ENCODE data around the gene KLF11. TPM values are rescaled to one million over a fixed set of nuclear protein-coding genes. Genes with fewer than 3 reads are reported as not detected.

The KLF11 gene
- polyA plus RNA-seq, 3 donors, result 21.0 to 69.8 (median 25.3) TPM

DNA sequence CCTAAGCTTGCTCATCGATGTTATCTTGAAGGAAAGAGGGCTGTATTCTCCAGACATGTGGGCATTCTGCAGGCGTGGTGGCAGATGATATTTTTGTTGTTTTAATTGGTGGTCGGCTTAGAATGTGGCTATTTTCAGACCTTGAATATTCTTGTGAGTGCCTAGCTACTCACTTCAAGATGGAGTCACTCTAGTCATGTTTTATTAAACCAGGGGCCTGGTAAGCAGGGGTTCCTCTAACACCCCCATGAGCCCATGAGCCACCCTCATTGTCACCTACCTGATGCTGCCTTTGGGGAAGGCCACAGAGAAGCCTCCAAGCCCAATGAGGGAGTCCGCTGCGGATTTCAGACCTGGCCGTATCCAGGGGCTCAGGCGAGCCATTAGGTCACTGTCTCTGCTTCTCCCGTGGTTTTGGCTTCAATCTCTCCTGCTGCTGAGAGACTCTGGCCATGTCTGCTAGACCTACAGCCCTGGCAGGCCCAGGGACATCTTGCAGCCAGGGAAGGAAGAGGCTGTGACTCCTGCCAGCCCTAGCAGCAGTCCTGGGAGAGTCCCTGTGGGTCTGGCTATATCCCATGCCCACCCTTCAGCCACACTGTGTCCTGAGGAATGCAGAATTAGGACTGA, 16.3 kb upstream of the KLF11 start:
- peaks cover 0 to 7% (median 2%) of the 10 kb centered on the region in 7 donors for H3K9me3 Mint-ChIP-seq
- no peaks in the 10 kb centered on the region for H3K36me3 Mint-ChIP-seq
- H3K4me1 Mint-ChIP-seq, result peaks cover 40% of the 10 kb centered on the region
- Histone ChIP-seq H3K27me3 (ENCODE audit: control insufficient read depth in 2 of 2, insufficient read depth in 2 of 2, low read length in 2 of 2) (no peaks in the 10 kb centered on the region), H3K79me2 (ENCODE audit: insufficient read depth, low read length) (peaks cover 15% of the 10 kb centered on the region), H3K9ac (ENCODE audit: insufficient read depth, low read length, poor library complexity, severe bottlenecking) (no peak overlapping the region), H3K4me1 (ENCODE audit: control insufficient read depth in 1 of 2, insufficient read depth in 2 of 2, low read length in 2 of 2) (peaks cover 43 to 49% of the 10 kb centered on the region in 2 donors), H3K4me3 (replicated peaks in 1 of 3; ENCODE audit: low read depth in 2 of 3, low read length in 3 of 3) (no peak overlapping the region), H3K9me3 (replicated peaks in 1 of 2; ENCODE audit: control insufficient read depth in 1 of 2, insufficient read depth in 1 of 2, low read length in 2 of 2) (no peaks in the 10 kb centered on the region), H4K20me1 (ENCODE audit: insufficient read depth, low read length) (no peaks in the 10 kb centered on the region), H2AFZ (ENCODE audit: insufficient read depth, low read depth, low read length, poor library complexity, severe bottlenecking) (no peak overlapping the region), H3K27ac (ENCODE audit: low read depth in 1 of 2, low read length in 2 of 2) (no peak overlapping the region), H3K36me3 (replicated peaks in 1 of 2; ENCODE audit: control insufficient read depth in 1 of 2, insufficient read depth in 2 of 2, low read length in 2 of 2) (no peaks in the 10 kb centered on the region), H3K4me2 (replicated peaks; ENCODE audit: extremely low read depth, low read length, poor library complexity, severe bottlenecking) (no peak overlapping the region)
- intact Hi-C loops (cut with micrococcal nuclease), result no loop called here
- H3K4me3 Mint-ChIP-seq, result no peak overlapping the region
- TF ChIP-seq, protein P1, sequence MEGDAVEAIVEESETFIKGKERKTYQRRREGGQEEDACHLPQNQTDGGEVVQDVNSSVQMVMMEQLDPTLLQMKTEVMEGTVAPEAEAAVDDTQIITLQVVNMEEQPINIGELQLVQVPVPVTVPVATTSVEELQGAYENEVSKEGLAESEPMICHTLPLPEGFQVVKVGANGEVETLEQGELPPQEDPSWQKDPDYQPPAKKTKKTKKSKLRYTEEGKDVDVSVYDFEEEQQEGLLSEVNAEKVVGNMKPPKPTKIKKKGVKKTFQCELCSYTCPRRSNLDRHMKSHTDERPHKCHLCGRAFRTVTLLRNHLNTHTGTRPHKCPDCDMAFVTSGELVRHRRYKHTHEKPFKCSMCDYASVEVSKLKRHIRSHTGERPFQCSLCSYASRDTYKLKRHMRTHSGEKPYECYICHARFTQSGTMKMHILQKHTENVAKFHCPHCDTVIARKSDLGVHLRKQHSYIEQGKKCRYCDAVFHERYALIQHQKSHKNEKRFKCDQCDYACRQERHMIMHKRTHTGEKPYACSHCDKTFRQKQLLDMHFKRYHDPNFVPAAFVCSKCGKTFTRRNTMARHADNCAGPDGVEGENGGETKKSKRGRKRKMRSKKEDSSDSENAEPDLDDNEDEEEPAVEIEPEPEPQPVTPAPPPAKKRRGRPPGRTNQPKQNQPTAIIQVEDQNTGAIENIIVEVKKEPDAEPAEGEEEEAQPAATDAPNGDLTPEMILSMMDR (IDR thresholded peaks at IDR 0.05), result no peak
- DNase-seq, result no peak
- peaks cover 0 to 2% (median 0%) of the 10 kb centered on the region in 3 donors for H3K27me3 Mint-ChIP-seq (ENCODE audit: low read depth in 3 of 3)
- WGBS (ENCODE audit: insufficient coverage), result 92% methylated on average over 7 of the region's 8 CpGs
- peak overlapping the region in 1 of 7 donors; percentile 41 for H3K27ac Mint-ChIP-seq

DNA sequence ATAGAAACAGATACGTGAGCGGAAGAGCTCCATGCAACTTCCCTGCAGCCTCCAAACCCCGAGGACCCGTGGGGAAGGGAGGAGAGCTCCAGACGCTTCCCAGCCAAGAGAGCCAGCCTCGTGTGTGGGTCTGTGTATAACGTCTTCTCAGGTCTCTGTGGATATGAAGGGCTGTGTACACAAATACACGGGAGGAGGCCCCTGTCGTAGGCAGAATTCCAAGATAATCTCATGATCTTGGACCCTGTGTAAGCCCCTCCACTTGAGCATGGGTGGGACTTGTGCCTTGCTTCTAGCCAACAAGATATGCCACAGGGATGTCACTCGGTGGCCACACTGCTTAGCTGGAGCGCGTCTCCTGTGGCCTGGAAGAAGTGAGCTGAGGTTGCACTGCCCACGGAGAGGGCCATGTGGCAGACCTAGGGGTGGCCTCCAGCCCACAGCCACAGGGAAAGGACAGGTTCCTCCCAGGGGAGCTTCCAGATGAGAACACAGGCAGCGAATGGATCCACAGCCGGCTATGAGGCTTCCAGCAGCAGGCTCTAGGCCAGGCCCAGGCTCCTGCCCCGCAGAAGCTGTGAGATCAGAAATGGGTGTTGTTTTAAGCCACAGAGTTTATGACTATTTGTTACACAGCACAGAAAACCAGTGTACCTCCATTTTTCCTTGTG, 15.6 kb upstream of the KLF11 start:
- no peak for DNase-seq
- no peak overlapping the region for H3K4me3 ChIP-seq (replicated peaks in 1 of 3; ENCODE audit: low read depth in 2 of 3, low read length in 3 of 3)
- H3K4me2 ChIP-seq (replicated peaks; ENCODE audit: extremely low read depth, low read length, poor library complexity, severe bottlenecking), result no peak overlapping the region
- H3K27ac Mint-ChIP-seq, result peak overlapping the region in 6 of 7 donors; percentile 77 to 98 (median 98)
- TF ChIP-seq, protein P1 (IDR thresholded peaks at IDR 0.05), result no peak
- H4K20me1 ChIP-seq (ENCODE audit: insufficient read depth, low read length), result no peaks in the 10 kb centered on the region
- peaks cover 15% of the 10 kb centered on the region for H3K79me2 ChIP-seq (ENCODE audit: insufficient read depth, low read length)
- WGBS (ENCODE audit: insufficient coverage), result 96% methylated on average over 14 of the region's 16 CpGs
- intact Hi-C loops (cut with micrococcal nuclease), result no loop called here
- H3K9ac ChIP-seq (ENCODE audit: insufficient read depth, low read length, poor library complexity, severe bottlenecking), result peak overlapping the region; percentile 95
- H3K36me3 ChIP-seq (replicated peaks in 1 of 2; ENCODE audit: control insufficient read depth in 1 of 2, insufficient read depth in 2 of 2, low read length in 2 of 2), result no peaks in the 10 kb centered on the region
- no peaks in the 10 kb centered on the region for H3K27me3 ChIP-seq (ENCODE audit: control insufficient read depth in 2 of 2, insufficient read depth in 2 of 2, low read length in 2 of 2)
- peaks cover 0 to 7% (median 2%) of the 10 kb centered on the region in 7 donors for H3K9me3 Mint-ChIP-seq
- peaks cover 45% of the 10 kb centered on the region for H3K4me1 Mint-ChIP-seq
- peak overlapping the region; percentile 99 to 100 for H3K27ac ChIP-seq (ENCODE audit: low read depth in 1 of 2, low read length in 2 of 2)
- H3K36me3 Mint-ChIP-seq, result peaks cover 0 to 3% of the 10 kb centered on the region in 2 donors
- H3K4me3 Mint-ChIP-seq, result no peak overlapping the region
- peaks cover 51 to 56% of the 10 kb centered on the region in 2 donors for H3K4me1 ChIP-seq (ENCODE audit: control insufficient read depth in 1 of 2, insufficient read depth in 2 of 2, low read length in 2 of 2)
- no peaks in the 10 kb centered on the region for H3K9me3 ChIP-seq (replicated peaks in 1 of 2; ENCODE audit: control insufficient read depth in 1 of 2, insufficient read depth in 1 of 2, low read length in 2 of 2)
- peaks cover 0 to 2% (median 0%) of the 10 kb centered on the region in 3 donors for H3K27me3 Mint-ChIP-seq (ENCODE audit: low read depth in 3 of 3)
- H2AFZ ChIP-seq (ENCODE audit: insufficient read depth, low read depth, low read length, poor library complexity, severe bottlenecking), result peak overlapping the region; percentile 62
